Endothelial cell of hepatic sinusoid (primary cell): ENCODE measurements around the gene AKIP1.

Experiments
- in situ Hi-C: cut with HindIII; loops from 2 replicates; pipeline ENCODE4 v1.10.0; 2017; ENCODE audit warnings: low sequenced_read_pairs

AKIP1 gene

DNA sequence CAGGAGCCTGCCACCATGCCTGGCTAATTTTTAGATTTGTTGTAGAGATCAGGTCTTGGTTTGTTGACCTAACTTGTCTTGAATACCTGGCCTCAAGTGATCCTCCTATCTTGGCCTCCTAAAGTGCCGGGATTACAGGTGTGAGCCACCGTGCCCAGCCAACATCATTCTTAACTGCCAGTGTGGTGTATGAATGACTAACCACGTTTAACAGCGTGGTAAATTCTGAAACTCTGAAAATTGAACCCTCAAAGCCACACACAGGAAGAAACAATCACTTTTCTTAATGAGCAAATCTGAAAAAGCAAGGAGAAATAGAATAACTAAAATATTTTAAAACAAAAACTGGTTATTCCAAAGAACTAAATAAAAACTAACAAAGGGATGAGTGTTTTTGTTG is 45.9 kb downstream of the AKIP1 start:
- in situ Hi-C loops = no loop called here

- in situ Hi-C loops = no loop called here
Measured at GRCh38 chr11:8959546-8960166, 48.7 kb downstream of the AKIP1 start.

GRCh38 chr11:8961401-8961800 is 50.4 kb downstream of the AKIP1 start:
- in situ Hi-C loops = no loop called here

DNA sequence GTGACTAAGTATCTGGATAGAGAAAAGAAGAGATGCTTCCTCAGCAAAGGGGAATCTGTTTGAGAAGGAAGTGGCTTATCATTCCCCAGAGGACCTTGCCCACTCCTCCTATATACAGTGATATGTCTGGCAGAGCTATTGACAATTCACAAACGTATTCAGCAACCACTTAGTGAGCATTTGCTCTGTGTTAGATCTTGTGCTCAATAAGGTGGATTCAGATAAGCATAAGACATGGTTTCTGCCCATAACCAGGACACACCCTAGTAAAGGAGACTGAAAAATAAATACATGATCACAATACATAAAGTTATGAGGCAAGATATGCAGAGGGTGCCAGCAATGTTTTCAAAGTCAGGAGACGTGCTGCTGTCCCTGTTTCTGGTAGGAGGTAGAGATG is 51.9 kb downstream of the AKIP1 start:
- in situ Hi-C loops = no loop called here

- in situ Hi-C loops = no loop called here
Measured at GRCh38 chr11:8963569-8964323, 52.8 kb downstream of the AKIP1 start.

- in situ Hi-C loops = no loop called here
Measured at GRCh38 chr11:8964324-8965320, 53.6 kb downstream of the AKIP1 start, which contains the start of gene TMEM9B. TSS of gene TMEM9B (minus strand) at chr11:8964442. CDS start at chr11:8964313, 129 bp downstream.

DNA sequence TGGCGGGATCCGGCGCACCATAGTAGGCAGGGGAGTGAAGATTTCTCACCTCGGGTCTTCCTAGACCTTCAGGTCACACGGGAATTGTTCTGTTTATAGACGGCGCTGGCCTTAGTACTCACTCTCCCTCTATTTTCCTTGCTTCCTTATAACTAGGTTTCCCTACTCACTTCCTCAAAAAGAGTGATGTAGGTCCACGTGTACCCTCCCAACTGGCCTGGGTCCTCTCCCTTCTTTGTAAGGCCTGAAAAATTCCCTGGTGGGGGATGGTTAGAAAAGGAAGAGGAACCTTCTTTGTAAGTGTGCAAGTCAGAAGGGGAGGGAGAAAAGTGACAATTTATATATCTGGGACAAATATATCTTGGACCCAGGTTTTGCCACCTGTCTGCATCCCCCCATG is 56.2 kb downstream of the AKIP1 start:
- in situ Hi-C loops = no loop called here
